Thyroid gland (tissue), 4 donors: ENCODE measurements around the gene RNF103. TPM values are rescaled to one million over a fixed set of nuclear protein-coding genes. Genes with fewer than 3 reads are reported as not detected.

Experiments
- DNase-seq, 2 donors: peaks; one replicate each; pipeline ENCODE4 v3.0.0-alpha.2; 2019
- H3K27ac ChIP-seq, 3 donors: fragments of 200-600 bp; sonication (generic); 1 replicate in 2 of 3; 2 replicates in 1 of 3; pipeline ENCODE4 v1.5.1; 2016 to 2019; ENCODE audit warnings: mild to moderate bottlenecking in 1 of 3, moderate library complexity in 1 of 3
- H3K27me3 ChIP-seq: fragments of 200-600 bp; sonication (generic); one replicate; pipeline ENCODE4 v1.5.1; 2019
- H3K36me3 ChIP-seq, 2 donors: fragments of 200-600 bp; sonication (generic); one replicate each; pipeline ENCODE4 v1.5.1; 2016 to 2019
- H3K4me1 ChIP-seq, 2 donors: fragments of 200-600 bp; sonication (generic); one replicate each; pipeline ENCODE4 v1.5.1; 2017 to 2019
- H3K4me3 ChIP-seq, 3 donors: fragments of 200-600 bp; sonication (generic); replicated peaks in 1 of 3; 1 replicate in 2 of 3; 2 replicates in 1 of 3; pipeline ENCODE4 v1.5.1; 2016; ENCODE audit warnings: mild to moderate bottlenecking in 1 of 3
- H3K9me3 ChIP-seq: fragments of 200-600 bp; sonication (generic); one replicate; pipeline ENCODE4 v1.5.1; 2017
- POLR2A ChIP-seq, 2 donors: fragments of 450-650 bp; IDR thresholded peaks; one replicate each; pipeline ENCODE4 v1.6.1; 2017; ENCODE audit warnings: antibody characterized with exemption in 2 of 2, mild to moderate bottlenecking in 2 of 2, moderate library complexity in 1 of 2
- WGBS, 2 donors: methylation state at CpG; one replicate each; pipeline ENCODE4 v1.1.5; 2017; 5-methylcytosine and 5-hydroxymethylcytosine counted together
- intact Hi-C: fragments of 100-400 bp; cut with DNase I; formaldehyde crosslinking; loops from one replicate; pipeline ENCODE4 v1.15.1; 2023
- total RNA-seq, 4 donors: library from RNA; depleted of rRNA; stranded (reverse); fragments of >200 nt; gene quantifications; one replicate each; pipeline ENCODE4 v1.2.3, GENCODE V29; 2016
- TF ChIP-seq, protein P1 (sequence below), 6 experiments: fragments of 200-600 bp in 3 of 6; fragments of 450-650 bp in 3 of 6; sonication (generic) in 3 of 6; IDR thresholded peaks; one replicate each; pipeline ENCODE4 v1.5.1; 2016 to 2019; ENCODE audit warnings: antibody characterized with exemption in 6 of 6, mild to moderate bottlenecking in 2 of 6, inconsistent platforms in 1 of 6, moderate library complexity in 1 of 6

The RNF103 gene
- total RNA-seq, 4 donors from 2014 or later: 26.0 to 36.8 (median 33.3) TPM

DNA sequence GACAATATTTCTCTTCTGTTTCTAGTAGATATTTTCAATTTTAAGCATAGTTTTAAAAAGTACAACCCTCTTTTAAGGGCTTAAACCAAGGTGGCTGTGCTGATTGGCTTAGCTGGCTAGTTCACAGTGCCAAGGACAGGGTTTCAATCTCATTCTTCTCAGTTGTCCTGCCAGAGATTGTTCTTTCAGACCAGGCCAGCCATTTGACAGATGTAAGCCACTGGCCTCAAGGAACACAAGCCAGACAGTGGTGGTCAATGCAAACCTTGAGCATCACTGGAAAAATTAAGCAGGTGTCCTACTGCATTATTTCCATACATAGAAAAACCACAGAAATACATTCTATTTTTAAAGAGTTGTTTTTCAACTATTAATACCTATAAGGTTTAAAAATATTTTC, 5.9 kb downstream of the RNF103 start:
- no peak for TF ChIP-seq POLR2A (IDR thresholded peaks at IDR 0.05)
- TF ChIP-seq, protein P1, sequence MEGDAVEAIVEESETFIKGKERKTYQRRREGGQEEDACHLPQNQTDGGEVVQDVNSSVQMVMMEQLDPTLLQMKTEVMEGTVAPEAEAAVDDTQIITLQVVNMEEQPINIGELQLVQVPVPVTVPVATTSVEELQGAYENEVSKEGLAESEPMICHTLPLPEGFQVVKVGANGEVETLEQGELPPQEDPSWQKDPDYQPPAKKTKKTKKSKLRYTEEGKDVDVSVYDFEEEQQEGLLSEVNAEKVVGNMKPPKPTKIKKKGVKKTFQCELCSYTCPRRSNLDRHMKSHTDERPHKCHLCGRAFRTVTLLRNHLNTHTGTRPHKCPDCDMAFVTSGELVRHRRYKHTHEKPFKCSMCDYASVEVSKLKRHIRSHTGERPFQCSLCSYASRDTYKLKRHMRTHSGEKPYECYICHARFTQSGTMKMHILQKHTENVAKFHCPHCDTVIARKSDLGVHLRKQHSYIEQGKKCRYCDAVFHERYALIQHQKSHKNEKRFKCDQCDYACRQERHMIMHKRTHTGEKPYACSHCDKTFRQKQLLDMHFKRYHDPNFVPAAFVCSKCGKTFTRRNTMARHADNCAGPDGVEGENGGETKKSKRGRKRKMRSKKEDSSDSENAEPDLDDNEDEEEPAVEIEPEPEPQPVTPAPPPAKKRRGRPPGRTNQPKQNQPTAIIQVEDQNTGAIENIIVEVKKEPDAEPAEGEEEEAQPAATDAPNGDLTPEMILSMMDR (IDR thresholded peaks at IDR 0.05): no peak
- intact Hi-C loops: no loop called here
- no peaks in the 10 kb centered on the region for H3K27me3 ChIP-seq
- no peak for DNase-seq
- peaks cover 3 to 12% of the 10 kb centered on the region in 2 donors for H3K4me1 ChIP-seq
- peaks cover 12 to 14% of the 10 kb centered on the region in 2 donors for H3K36me3 ChIP-seq
- H3K4me3 ChIP-seq: no peak overlapping the region
- H3K9me3 ChIP-seq: no peaks in the 10 kb centered on the region
- no peak overlapping the region for H3K27ac ChIP-seq

DNA sequence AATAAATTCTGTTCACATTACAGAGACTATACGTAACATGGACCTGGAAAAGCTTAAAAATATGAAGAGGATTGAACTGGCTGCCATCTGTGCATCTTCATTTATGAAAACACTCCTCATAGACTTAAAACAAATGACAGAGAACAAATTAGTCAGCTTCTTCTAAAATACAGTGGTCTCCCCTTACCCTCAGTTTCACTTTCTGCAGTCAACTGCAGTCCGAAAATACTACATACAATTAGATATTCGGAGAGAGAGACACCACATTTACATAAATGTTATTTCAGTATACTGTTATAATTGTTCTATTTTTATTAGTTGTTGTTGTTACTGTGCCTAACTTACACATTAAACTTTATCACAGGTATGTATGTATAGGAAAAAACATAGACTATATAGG, 6.5 kb downstream of the RNF103 start:
- no peak for DNase-seq
- H3K27ac ChIP-seq: no peak overlapping the region
- H3K9me3 ChIP-seq: no peaks in the 10 kb centered on the region
- no peak overlapping the region for H3K4me3 ChIP-seq
- WGBS, 2 donors: 93 to 95% methylated on average over 3 of the region's 3 CpGs
- H3K27me3 ChIP-seq: no peaks in the 10 kb centered on the region
- intact Hi-C loops: no loop called here
- TF ChIP-seq POLR2A (IDR thresholded peaks at IDR 0.05): no peak
- TF ChIP-seq, protein P1 (IDR thresholded peaks at IDR 0.05): no peak
- H3K4me1 ChIP-seq: peaks cover 3 to 12% of the 10 kb centered on the region in 2 donors
- peaks cover 12 to 14% of the 10 kb centered on the region in 2 donors for H3K36me3 ChIP-seq

DNA sequence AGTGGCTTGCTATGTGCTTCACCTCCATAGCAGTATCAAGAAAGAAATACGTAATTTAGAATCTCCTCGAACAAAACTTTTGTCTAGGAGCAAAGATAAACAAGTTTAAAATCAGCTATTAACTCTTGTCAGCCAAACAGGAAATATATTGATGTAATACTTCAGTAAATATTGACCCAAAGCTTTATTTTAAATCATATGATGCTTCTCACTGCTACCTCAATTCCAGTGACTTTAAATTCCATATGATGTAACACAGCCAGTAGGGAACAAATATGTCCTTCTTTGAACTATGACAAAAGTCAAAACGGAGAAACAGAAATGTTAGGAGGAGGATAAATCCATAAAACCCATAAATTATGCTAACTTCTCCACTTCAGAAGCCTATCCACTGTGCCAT, 7.2 kb downstream of the RNF103 start:
- H3K36me3 ChIP-seq: peaks cover 12 to 14% of the 10 kb centered on the region in 2 donors
- H3K27me3 ChIP-seq: no peaks in the 10 kb centered on the region
- no peaks in the 10 kb centered on the region for H3K9me3 ChIP-seq
- H3K27ac ChIP-seq: no peak overlapping the region
- peaks cover 3 to 8% of the 10 kb centered on the region in 2 donors for H3K4me1 ChIP-seq
- intact Hi-C loops: no loop called here
- WGBS, 2 donors: 88 to 93% methylated on average over 3 of the region's 3 CpGs
- H3K4me3 ChIP-seq: no peak overlapping the region
- no peak for TF ChIP-seq POLR2A (IDR thresholded peaks at IDR 0.05)
- TF ChIP-seq, protein P1 (IDR thresholded peaks at IDR 0.05): no peak
- DNase-seq: no peak

DNA sequence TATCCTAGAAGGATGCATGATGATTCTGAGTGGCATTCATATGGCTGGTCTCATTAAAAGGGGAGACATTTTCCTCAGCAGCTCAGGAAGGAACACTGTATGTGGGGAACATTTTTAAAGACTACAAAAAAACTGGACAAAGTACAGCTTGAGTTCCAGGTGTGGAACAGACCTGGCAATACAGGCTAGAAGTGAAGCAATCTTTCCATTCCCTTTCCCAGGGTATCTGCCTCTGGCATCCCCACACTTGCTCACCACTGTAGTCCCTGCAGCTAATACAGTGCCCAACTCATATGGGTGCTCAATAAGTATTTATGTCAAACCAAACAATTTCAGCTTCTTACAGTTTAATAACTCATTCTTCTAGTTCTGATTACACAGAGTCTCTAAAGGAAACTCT, 8.1 kb downstream of the RNF103 start:
- no peak for TF ChIP-seq POLR2A (IDR thresholded peaks at IDR 0.05)
- TF ChIP-seq, protein P1 (IDR thresholded peaks at IDR 0.05): no peak
- Histone ChIP-seq H3K4me3 (no peak overlapping the region), H3K27ac (no peak overlapping the region), H3K4me1 (peaks cover 0 to 8% of the 10 kb centered on the region in 2 donors), H3K27me3 (no peaks in the 10 kb centered on the region), H3K36me3 (peaks cover 12 to 14% of the 10 kb centered on the region in 2 donors), H3K9me3 (no peaks in the 10 kb centered on the region)
- DNase-seq: no peak
- intact Hi-C loops: no loop called here

DNA sequence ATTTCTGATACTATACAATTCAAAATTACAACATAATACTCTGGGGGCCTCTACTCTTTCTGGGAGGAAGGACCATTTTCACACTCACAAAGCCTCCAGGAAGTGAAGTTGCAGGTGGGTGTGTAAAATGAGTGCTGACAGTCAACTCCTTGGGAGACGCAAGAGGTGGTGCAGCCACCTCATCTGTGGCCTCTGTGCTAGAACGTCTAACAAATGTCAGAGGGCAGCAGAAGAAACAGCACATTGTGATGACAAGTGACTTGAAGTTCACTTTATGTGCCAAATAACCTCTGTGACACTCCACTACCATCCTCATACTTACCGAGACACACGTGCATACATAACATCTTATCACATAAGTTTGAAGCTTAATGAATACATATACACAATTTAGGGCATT, 10.2 kb downstream of the RNF103 start:
- H3K4me1 ChIP-seq: peaks cover 0 to 5% of the 10 kb centered on the region in 2 donors
- DNase-seq: no peak
- WGBS, 2 donors: 92 to 96% methylated on average over 4 of the region's 4 CpGs
- H3K9me3 ChIP-seq: no peaks in the 10 kb centered on the region
- intact Hi-C loops: no loop called here
- no peak overlapping the region for H3K27ac ChIP-seq
- no peak overlapping the region for H3K4me3 ChIP-seq
- peaks cover 11 to 18% of the 10 kb centered on the region in 2 donors for H3K36me3 ChIP-seq
- no peaks in the 10 kb centered on the region for H3K27me3 ChIP-seq
- no peak for TF ChIP-seq POLR2A (IDR thresholded peaks at IDR 0.05)
- TF ChIP-seq, protein P1 (IDR thresholded peaks at IDR 0.05): no peak
